CD4-positive, alpha-beta T cell (primary cell): ENCODE data around the gene RFX8. TPM values are rescaled to one million over a fixed set of nuclear protein-coding genes. Genes with fewer than 3 reads are reported as not detected.

Experiments used
- ATAC-seq: fragments of 200-7000 bp; cut with Tn5 transposase; one replicate; pipeline ENCODE4 v1.10.0; 2022; ENCODE audit warnings: mild to moderate bottlenecking; ENCODE audit not compliant: poor library complexity
- CTCF ChIA-PET: fragments of 350-600 bp; sonication (Branson Sonifier 250); formaldehyde crosslinking; loops from one replicate; lab custom pipeline; 2021; ENCODE audit warnings: antibody characterized with exemption, inconsistent platforms; lab: Charles Lee
- POLR2A ChIA-PET: fragments of 350-600 bp; sonication (Branson Sonifier 250); formaldehyde crosslinking; loops from one replicate; lab custom pipeline; 2021; ENCODE audit warnings: antibody characterized with exemption, inconsistent platforms; lab: Charles Lee
- DNase-seq, 14 experiments: peaks; one replicate each; pipeline ENCODE4 v3.0.0-alpha.2; 2013 to 2020; ENCODE audit warnings: mixed read lengths in 2 of 14
- H3K27ac ChIP-seq, 2 donors: one replicate each; pipeline versions ENCODE4 v1.5.1 to v1.7.0; 2013; ENCODE audit warnings: low read length in 2 of 2, low read depth in 1 of 2, mild to moderate bottlenecking in 1 of 2
- H3K27me3 ChIP-seq, 2 experiments: 1 replicate in 1 of 2; 2 replicates in 1 of 2; pipeline versions ENCODE4 v1.6.1 to v1.7.0; 2013; ENCODE audit warnings: low read length in 2 of 2, control low read depth in 1 of 2, mild to moderate bottlenecking in 1 of 2, moderate library complexity in 1 of 2; ENCODE audit not compliant: insufficient read depth in 2 of 2, control insufficient read depth in 1 of 2
- H3K36me3 ChIP-seq: one replicate; pipeline ENCODE4 v1.6.1; 2013; ENCODE audit warnings: low read length, control low read depth; ENCODE audit not compliant: insufficient read depth
- H3K4me1 ChIP-seq: one replicate; pipeline ENCODE4 v1.6.1; 2013; ENCODE audit warnings: low read length, control low read depth; ENCODE audit not compliant: insufficient read depth
- H3K4me3 ChIP-seq: one replicate; pipeline ENCODE4 v1.5.1; 2013; ENCODE audit warnings: mild to moderate bottlenecking, low read length, moderate library complexity
- H3K9me3 ChIP-seq, 2 experiments: 1 replicate in 1 of 2; 2 replicates in 1 of 2; pipeline versions ENCODE4 v1.6.1 to v1.7.0; 2013; ENCODE audit warnings: low read length in 2 of 2, mild to moderate bottlenecking in 2 of 2, control low read depth in 1 of 2, moderate library complexity in 1 of 2; ENCODE audit not compliant: control insufficient read depth in 1 of 2, insufficient read depth in 1 of 2
- H3K27ac Mint-ChIP-seq: one replicate; pipeline ENCODE4 v1.8.0; 2020; ENCODE audit warnings: mixed read lengths
- H3K27me3 Mint-ChIP-seq: one replicate; pipeline ENCODE4 v1.8.0; 2021; ENCODE audit warnings: mixed read lengths
- H3K36me3 Mint-ChIP-seq: one replicate; pipeline ENCODE4 v1.8.0; 2021; ENCODE audit warnings: low read depth, mixed read lengths
- H3K4me1 Mint-ChIP-seq: one replicate; pipeline ENCODE4 v1.8.0; 2021; ENCODE audit warnings: low read depth, mixed read lengths
- H3K4me3 Mint-ChIP-seq: one replicate; pipeline ENCODE4 v1.8.0; 2020; ENCODE audit warnings: mild to moderate bottlenecking, mixed read lengths
- H3K9me3 Mint-ChIP-seq: one replicate; pipeline ENCODE4 v1.8.0; 2020; ENCODE audit warnings: mixed read lengths
- CTCF ChIP-seq: fragments of 200-600 bp; IDR thresholded peaks from one replicate; pipeline ENCODE4 v1.8.0; 2022; ENCODE audit warnings: antibody characterized with exemption, mild to moderate bottlenecking
- intact Hi-C, 2 experiments: fragments of 100-400 bp; cut with DNase I in 1 of 2; cut with micrococcal nuclease in 1 of 2; formaldehyde crosslinking; loops; one replicate each; pipeline versions ENCODE4 v1.15.1 to v1.9.0; 2023 to 2025; cut with DNase I, micrococcal nuclease
- total RNA-seq, 174 experiments: library from RNA in 2 of 174; stranded (reverse) in 2 of 174; gene quantifications; one replicate each; pipeline ENCODE4 v1.2.3 and lab custom pipeline; 2021 to 2026

RFX8 gene
- total RNA-seq, 2 experiments from 2014 or later = 0.67 to 1.1 TPM

GRCh38 chr2:101360232-101360631 is 114.7 kb downstream of the RFX8 start:
- Histone ChIP-seq H3K4me3 (no peak overlapping the region), H3K4me1 (peaks cover 19% of the 10 kb centered on the region), H3K9me3 (no peaks in the 10 kb centered on the region), H3K36me3 (no peaks in the 10 kb centered on the region), H3K27me3 (no peaks in the 10 kb centered on the region), H3K27ac (no peak overlapping the region)
- Mint-ChIP-seq H3K4me3 (no peak overlapping the region), H3K9me3 (no peaks in the 10 kb centered on the region), H3K27me3 (no peaks in the 10 kb centered on the region), H3K36me3 (no peaks in the 10 kb centered on the region), H3K27ac (no peak overlapping the region), H3K4me1 (peaks cover 41% of the 10 kb centered on the region)
- DNase-seq = no peak
- POLR2A ChIA-PET = interaction anchor here (2.7 to 3.1 kb wide), 2 partner anchors 10 to 31 kb away, joined by 16 to 17 read pairs; no protein-coding TSS in a partner anchor
- no peak for ATAC-seq
- TF ChIP-seq CTCF = no peak
- intact Hi-C loops = no loop called here
- CTCF ChIA-PET = interaction anchor here (1.0 kb wide), 1 partner anchor 10 kb away, joined by 3 read pairs; no protein-coding TSS in a partner anchor

GRCh38 chr2:101359410-101359954 is 115.4 kb downstream of the RFX8 start:
- H3K27ac Mint-ChIP-seq = no peak overlapping the region
- Histone ChIP-seq H3K4me3 (no peak overlapping the region), H3K9me3 (no peaks in the 10 kb centered on the region), H3K27me3 (no peaks in the 10 kb centered on the region), H3K27ac (no peak overlapping the region), H3K36me3 (no peaks in the 10 kb centered on the region), H3K4me1 (peaks cover 19% of the 10 kb centered on the region)
- ATAC-seq (no peak), DNase-seq (no peak)
- H3K4me1 Mint-ChIP-seq = peaks cover 41% of the 10 kb centered on the region
- H3K9me3 Mint-ChIP-seq = no peaks in the 10 kb centered on the region
- ChIA-PET POLR2A (no interaction called here), CTCF (no interaction called here)
- no peaks in the 10 kb centered on the region for H3K36me3 Mint-ChIP-seq
- intact Hi-C loops = no loop called here
- no peaks in the 10 kb centered on the region for H3K27me3 Mint-ChIP-seq
- no peak overlapping the region for H3K4me3 Mint-ChIP-seq
- TF ChIP-seq CTCF = no peak

GRCh38 chr2:101357376-101357775 is 117.5 kb downstream of the RFX8 start:
- no peak overlapping the region for H3K27ac Mint-ChIP-seq
- H3K27me3 Mint-ChIP-seq = no peaks in the 10 kb centered on the region
- intact Hi-C loops = no loop called here
- no peaks in the 10 kb centered on the region for H3K9me3 ChIP-seq
- H3K4me1 Mint-ChIP-seq = peaks cover 33% of the 10 kb centered on the region
- H3K27me3 ChIP-seq = no peaks in the 10 kb centered on the region
- no peak overlapping the region for H3K27ac ChIP-seq
- no peaks in the 10 kb centered on the region for H3K36me3 Mint-ChIP-seq
- ChIA-PET CTCF (no interaction called here), POLR2A (interaction anchor here (0.6 kb wide), 1 partner anchor 475 kb away, joined by 3 read pairs; no protein-coding TSS in a partner anchor)
- peaks cover 14% of the 10 kb centered on the region for H3K4me1 ChIP-seq
- no peak for DNase-seq
- no peaks in the 10 kb centered on the region for H3K9me3 Mint-ChIP-seq
- no peak for TF ChIP-seq CTCF
- no peak overlapping the region for H3K4me3 ChIP-seq
- no peaks in the 10 kb centered on the region for H3K36me3 ChIP-seq
- no peak overlapping the region for H3K4me3 Mint-ChIP-seq
- ATAC-seq = no peak
